Measurements from ENCODE around the gene NLRP2B. TPM values are rescaled to one million over a fixed set of nuclear protein-coding genes. Genes with fewer than 3 reads are reported as not detected.
"Not testable (repeated sequence)": the region's sequence is repeated elsewhere in the genome, so short reads cannot be mapped to it uniquely, and the experiment has no call there.

NLRP2B gene
- not detected in 2 replicates for polyA plus RNA-seq (2012; rRNA removed)
- not detected in 2 replicates for polyA plus RNA-seq (2012; cell fraction: cytosol; rRNA removed)
- polyA plus RNA-seq (2012; cell fraction: nucleus; rRNA removed), result not detected in 2 replicates

GRCh38 chrX:57680160-57680559, at the start of gene NLRP2B:
Gene NLRP2B, minus strand, starts transcription at chrX:57680260.
- Histone ChIP-seq H3K4me2 (no peak within 1 kb of the TSS), H3K9me3 (no peaks in the 10 kb centered on the region), H3K79me2 (ENCODE audit: insufficient read depth) (no peaks in the 10 kb centered on the region), H3K27me3 (ENCODE audit: insufficient read depth) (peaks cover 18% of the 10 kb centered on the region; the same call in 1 of the 2 replicates), H3K9me2 (no peaks in the 10 kb centered on the region), H3K27ac (ENCODE audit: low read depth in 2 of 2, low read length in 1 of 2) (no peak within 1 kb of the TSS), H3K9ac (no peak within 1 kb of the TSS), H4K20me1 (ENCODE audit: insufficient read depth) (no peaks in the 10 kb centered on the region), H3K4me3 (ENCODE audit: low read depth in 2 of 2, low read length in 1 of 2) (no peak within 1 kb of the TSS), H3K4me1 (ENCODE audit: control insufficient read depth in 1 of 2, insufficient read depth in 2 of 2, low read depth in 1 of 2, low read length in 1 of 2) (no peaks in the 10 kb centered on the region), H3F3A (replicated peaks; ENCODE audit: insufficient read depth) (no peaks in the 10 kb centered on the region), H2AFZ (ENCODE audit: low read depth) (no peak within 1 kb of the TSS), H3K36me3 (replicated peaks in 1 of 2; ENCODE audit: control insufficient read depth in 1 of 2, insufficient read depth in 2 of 2, low read length in 1 of 2) (no peaks in the 10 kb centered on the region)
- ChIA-PET CTCF (no interaction called here), POLR2A (no interaction called here)
- no peak for DNase-seq
- 11% methylated on average over 6 of the region's 6 CpGs for WGBS (ENCODE audit: low lambda C conversion rate)
- TF ChIP-seq TAF1 (IDR thresholded peaks at IDR 0.05; ENCODE audit: borderline replicate concordance, low read depth, low read length) (no peak), RAD21 (IDR thresholded peaks at IDR 0.05; ENCODE audit: low read length) (no peak), CHD2 (IDR thresholded peaks at IDR 0.05; ENCODE audit: low read length, partially characterized antibody) (no peak), RCOR1 (IDR thresholded peaks at IDR 0.05; ENCODE audit: low read length) (no peak), USF1 (IDR thresholded peaks at IDR 0.05; ENCODE audit: borderline replicate concordance, low read depth) (no peak), SMC3 (IDR thresholded peaks at IDR 0.05; ENCODE audit: low read depth, low read length) (no peak), MXI1 (IDR thresholded peaks at IDR 0.05; ENCODE audit: low read depth, low read length) (no peak), FOSL2 (IDR thresholded peaks at IDR 0.05; ENCODE audit: borderline replicate concordance, low read depth) (no peak), MEF2A (IDR thresholded peaks at IDR 0.05; ENCODE audit: borderline replicate concordance, low read depth) (no peak), TEAD4 (IDR thresholded peaks at IDR 0.05; ENCODE audit: borderline replicate concordance, insufficient read depth) (no peak), GABPA (IDR thresholded peaks at IDR 0.05; ENCODE audit: low read depth) (no peak), IRF3 (IDR thresholded peaks at IDR 0.05; ENCODE audit: low read depth, low read length) (no peak), EZH2phosphoT487 (IDR thresholded peaks at IDR 0.05; ENCODE audit: borderline replicate concordance, low read depth) (no peak), NRF1 (IDR thresholded peaks at IDR 0.05; ENCODE audit: low read depth, low read length) (no peak)

- H3K27me3 ChIP-seq (ENCODE audit: insufficient read depth); H3F3A ChIP-seq (replicated peaks; ENCODE audit: insufficient read depth); H3K9me2 ChIP-seq; H3K79me2 ChIP-seq (ENCODE audit: insufficient read depth); H4K20me1 ChIP-seq (ENCODE audit: insufficient read depth); H3K9me3 ChIP-seq; H3K4me3 ChIP-seq (ENCODE audit: low read depth in 2 of 2, low read length in 1 of 2); DNase-seq; H3K27ac ChIP-seq (ENCODE audit: low read depth in 2 of 2, low read length in 1 of 2); H3K9ac ChIP-seq; H3K4me1 ChIP-seq (ENCODE audit: control insufficient read depth in 1 of 2, insufficient read depth in 2 of 2, low read depth in 1 of 2, low read length in 1 of 2); H3K4me2 ChIP-seq; CTCF ChIA-PET; H3K36me3 ChIP-seq (replicated peaks in 1 of 2; ENCODE audit: control insufficient read depth in 1 of 2, insufficient read depth in 2 of 2, low read length in 1 of 2); POLR2A ChIA-PET; H2AFZ ChIP-seq (ENCODE audit: low read depth): not testable (repeated sequence)
- 33% methylated on average over 3 of the region's 3 CpGs for WGBS (ENCODE audit: low lambda C conversion rate)
Observed at GRCh38 chrX:57725995-57726394, 45.9 kb upstream of the NLRP2B start.

All from SK-N-SH (cell line).